Activated naive CD4-positive, alpha-beta T cell treated with anti-CD3 and anti-CD28 coated beads, Interleukin-2, amount 50 U/mL, for 72 hours (primary cell): ENCODE measurements around the gene LRFN3. TPM values are rescaled to one million over a fixed set of nuclear protein-coding genes. Genes with fewer than 3 reads are reported as not detected.
"Not testable (repeated sequence)": the region's sequence is repeated elsewhere in the genome, so short reads cannot be mapped to it uniquely, and the experiment has no call there.

ENCODE experiments used
- ATAC-seq, 2 donors: fragments of 150-1000 bp; cut with Tn5 transposase; 2 replicates each; pipeline ENCODE4 v1.10.0; 2021; ENCODE audit warnings: mild to moderate bottlenecking in 2 of 2, moderate library complexity in 2 of 2
- DNase-seq, 2 donors: peaks; one replicate each; pipeline ENCODE4 v3.0.0; 2021 to 2022; ENCODE audit warnings: low spot score in 2 of 2
- H3K27ac Mint-ChIP-seq, 2 donors: one replicate each; pipeline ENCODE4 v1.8.0; 2022; ENCODE audit warnings: mild to moderate bottlenecking in 2 of 2, mixed read lengths in 2 of 2
- H3K36me3 Mint-ChIP-seq, 2 donors: one replicate each; pipeline ENCODE4 v1.8.0; 2022; ENCODE audit warnings: mixed read lengths in 2 of 2
- H3K9me3 Mint-ChIP-seq, 2 donors: one replicate each; pipeline ENCODE4 v1.8.0; 2022; ENCODE audit warnings: mixed read lengths in 2 of 2
- total RNA-seq, 2 donors: library from RNA; stranded (reverse); gene quantifications; one replicate each; pipeline ENCODE4 v1.2.3, GENCODE V29; 2022

The LRFN3 gene, protein sequence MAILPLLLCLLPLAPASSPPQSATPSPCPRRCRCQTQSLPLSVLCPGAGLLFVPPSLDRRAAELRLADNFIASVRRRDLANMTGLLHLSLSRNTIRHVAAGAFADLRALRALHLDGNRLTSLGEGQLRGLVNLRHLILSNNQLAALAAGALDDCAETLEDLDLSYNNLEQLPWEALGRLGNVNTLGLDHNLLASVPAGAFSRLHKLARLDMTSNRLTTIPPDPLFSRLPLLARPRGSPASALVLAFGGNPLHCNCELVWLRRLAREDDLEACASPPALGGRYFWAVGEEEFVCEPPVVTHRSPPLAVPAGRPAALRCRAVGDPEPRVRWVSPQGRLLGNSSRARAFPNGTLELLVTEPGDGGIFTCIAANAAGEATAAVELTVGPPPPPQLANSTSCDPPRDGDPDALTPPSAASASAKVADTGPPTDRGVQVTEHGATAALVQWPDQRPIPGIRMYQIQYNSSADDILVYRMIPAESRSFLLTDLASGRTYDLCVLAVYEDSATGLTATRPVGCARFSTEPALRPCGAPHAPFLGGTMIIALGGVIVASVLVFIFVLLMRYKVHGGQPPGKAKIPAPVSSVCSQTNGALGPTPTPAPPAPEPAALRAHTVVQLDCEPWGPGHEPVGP
- total RNA-seq, result 10 to 100 TPM in 1 of 2 donors, 1 to 10 TPM in 1; 6.4 to 10.1 TPM

DNA sequence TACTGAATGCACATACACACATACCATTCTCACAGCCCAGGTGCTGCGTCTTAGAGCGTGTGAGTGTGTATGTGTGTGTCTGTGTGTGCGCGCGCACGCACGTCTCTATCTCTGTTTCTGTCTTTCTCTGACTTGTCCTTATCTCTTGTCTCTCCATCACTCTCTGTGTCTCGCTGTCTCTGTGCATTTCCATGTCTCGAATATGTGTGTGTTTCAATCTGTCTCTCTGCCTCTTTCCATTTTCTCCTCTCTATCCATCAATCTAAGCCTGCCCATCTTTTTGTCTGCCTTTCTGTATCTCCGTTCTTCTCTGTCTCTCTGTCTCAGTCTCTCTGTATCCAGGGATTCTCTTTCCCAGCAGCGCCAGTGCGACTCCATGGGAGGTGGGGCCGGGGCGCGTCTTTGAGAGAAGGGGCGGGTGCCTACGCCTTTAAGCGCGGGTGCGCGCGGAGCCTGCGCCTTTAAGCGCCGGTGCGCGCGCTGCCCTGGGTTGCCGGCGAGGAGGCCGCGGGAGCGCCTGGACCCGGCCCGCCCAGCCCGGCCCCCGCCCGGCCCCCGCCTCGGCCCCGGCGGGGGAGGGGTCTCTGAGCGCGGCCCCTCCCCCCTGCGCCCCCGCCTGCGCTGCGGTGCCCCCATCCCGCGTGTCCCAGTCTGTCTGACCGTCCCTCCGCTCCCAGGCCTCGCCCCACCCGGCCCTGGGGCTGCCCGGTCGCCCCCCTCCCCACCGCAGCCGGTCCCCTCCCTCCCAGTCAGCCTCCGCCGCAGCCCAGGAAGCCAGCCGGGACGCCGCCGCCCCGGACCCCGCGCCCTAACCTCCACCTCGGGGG lies at the start of gene LRFN3:
Gene LRFN3, plus strand, starts transcription at position 464 of the 827 bp plus-strand sequence. CDS start 3,052 bp downstream, outside the sequence.
- DNase-seq, result peak in 1 of 2 donors; percentile 67
- H3K9me3 Mint-ChIP-seq, result no peaks in the 10 kb centered on the region
- H3K27ac Mint-ChIP-seq, result peak within 1 kb of the TSS; percentile 7 to 76
- H3K36me3 Mint-ChIP-seq, result no peaks in the 10 kb centered on the region
- ATAC-seq, result peak; percentile 12 to 34

DNA sequence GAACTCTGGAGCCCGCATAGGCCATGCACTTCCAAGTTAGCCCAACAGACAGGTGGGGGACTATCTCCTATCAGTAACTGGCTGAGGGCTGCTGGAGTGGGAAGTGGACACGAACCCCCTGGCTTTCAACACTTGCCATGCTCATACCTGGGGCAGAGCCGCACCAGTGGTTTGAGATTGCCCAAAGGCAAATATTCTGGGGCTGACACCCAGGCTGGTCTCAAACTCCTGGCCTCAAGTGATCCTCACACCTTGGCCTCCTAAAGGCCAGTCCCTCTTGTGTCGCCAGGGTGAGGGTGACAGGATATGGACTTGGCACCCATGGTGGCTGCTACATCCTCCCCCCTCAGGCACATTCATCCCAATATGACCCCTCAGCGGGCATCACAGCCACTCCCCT lies 49.0 kb upstream of the LRFN3 start:
- Mint-ChIP-seq H3K27ac (peak overlapping the region in 1 of 2 donors; percentile 76), H3K9me3 (no peaks in the 10 kb centered on the region), H3K36me3 (peaks cover 14 to 38% of the 10 kb centered on the region in 2 donors)
- DNase-seq (no peak), ATAC-seq (no peak)

DNA sequence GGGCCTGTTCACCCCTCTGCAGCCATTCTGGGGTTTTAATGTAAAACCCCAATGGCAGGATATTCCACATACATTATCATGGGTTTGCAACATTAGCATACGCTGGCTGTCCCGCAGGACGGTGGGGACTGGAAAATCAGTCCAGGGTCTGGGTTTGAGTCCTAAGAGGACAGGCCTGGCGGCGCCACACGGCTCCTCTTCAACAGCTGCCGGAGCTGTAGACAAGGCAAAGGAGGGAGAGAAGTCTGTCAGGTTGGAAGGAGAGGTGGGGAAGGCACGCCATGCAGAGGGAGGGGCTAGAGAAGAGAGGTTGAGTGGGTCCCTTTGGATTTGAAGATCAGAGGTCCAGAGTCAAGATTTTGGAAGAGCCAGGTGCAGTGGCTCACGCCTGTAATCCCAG lies 47.8 kb upstream of the LRFN3 start:
- ATAC-seq, result no peak
- Mint-ChIP-seq H3K27ac (peak overlapping the region in 1 of 2 donors; percentile 43), H3K36me3 (peaks cover 20 to 49% of the 10 kb centered on the region in 2 donors), H3K9me3 (no peaks in the 10 kb centered on the region)
- no peak for DNase-seq

DNA sequence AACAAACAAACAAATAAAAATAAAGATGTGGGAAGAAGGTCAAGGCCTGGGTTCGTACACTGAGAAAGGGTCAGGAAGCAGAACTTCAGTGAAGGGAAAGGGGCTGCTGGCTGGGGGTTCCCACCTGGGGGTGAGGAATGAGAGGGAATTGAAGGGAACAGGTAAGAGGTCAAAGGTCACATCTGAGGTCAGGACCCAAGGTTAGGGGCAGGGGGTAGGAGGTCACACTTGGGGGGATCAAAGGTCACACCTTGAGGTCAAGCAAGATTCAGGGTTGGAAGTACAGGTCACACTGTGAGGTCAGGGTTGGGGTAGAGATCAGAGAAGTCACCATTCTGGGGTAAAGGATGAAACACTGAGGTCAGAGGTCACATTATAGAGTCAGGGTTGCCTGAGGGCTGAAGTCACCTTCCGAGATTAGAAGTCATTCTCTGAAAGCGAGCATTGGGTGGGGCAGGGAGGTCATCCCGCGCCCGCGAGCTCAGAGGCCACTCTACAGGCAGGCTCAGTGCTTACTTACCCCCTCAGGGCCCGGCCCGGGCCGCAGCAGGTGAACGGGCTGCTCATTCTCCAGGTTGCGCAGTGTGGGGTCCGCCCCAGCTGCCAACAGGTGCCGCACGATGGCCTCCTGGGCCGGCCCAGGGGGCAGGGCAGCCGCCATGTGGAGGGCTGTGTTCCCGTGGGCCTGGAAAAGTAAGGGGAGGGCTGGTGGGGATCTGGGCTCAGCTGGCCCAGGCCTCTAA lies 46.6 kb upstream of the LRFN3 start:
- Mint-ChIP-seq H3K27ac (no peak overlapping the region), H3K36me3 (peaks cover 20 to 50% of the 10 kb centered on the region in 2 donors), H3K9me3 (no peaks in the 10 kb centered on the region)
- peak in 1 of 2 donors; percentile 14 for ATAC-seq
- no peak for DNase-seq

DNA sequence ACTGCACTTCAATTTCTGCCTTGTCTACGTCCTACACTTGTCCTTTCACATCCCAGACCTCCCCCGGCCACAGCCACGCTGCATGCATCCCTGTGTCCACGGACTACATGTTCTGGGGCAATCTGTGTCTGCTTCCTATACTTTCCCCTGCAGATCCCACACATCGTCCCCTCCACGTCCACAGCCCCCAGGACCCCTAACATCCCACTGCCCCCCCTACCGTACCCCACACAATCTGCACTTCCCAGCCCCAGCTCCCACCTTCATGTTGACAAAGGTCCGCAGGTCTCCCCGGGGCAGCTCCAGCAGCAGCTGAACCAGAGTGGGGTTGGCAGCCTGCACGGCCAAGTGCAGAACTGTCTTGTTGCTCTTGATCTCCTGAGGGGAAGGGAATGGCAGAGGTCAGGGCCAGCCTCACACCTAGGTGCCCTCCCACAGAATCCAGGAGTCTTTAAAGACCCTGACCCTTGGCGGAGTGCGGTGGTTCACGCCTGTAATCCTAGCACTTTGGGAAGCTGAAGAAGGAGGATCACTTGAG lies 46.0 kb upstream of the LRFN3 start:
- H3K27ac Mint-ChIP-seq, result no peak overlapping the region
- no peak for ATAC-seq

DNA sequence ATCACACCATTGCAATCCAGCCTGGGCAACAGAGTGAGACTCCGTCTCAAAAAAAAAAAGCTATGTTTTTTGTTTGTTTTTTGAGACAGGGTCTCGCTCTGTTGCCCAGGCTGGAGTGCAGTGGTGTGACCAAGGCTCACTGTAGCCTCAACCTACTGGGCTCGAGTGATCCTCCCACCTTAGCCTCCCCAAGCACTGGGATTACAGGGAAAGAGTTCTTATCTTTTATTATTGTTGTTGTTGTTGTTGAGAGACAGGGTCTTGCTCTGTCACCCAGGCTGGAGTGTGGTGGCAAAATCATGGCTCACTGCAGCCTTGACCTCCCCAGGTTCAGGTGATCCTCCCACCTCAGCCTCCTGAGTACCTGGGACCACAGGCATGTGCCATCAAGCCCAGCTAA lies 44.4 kb upstream of the LRFN3 start:
- not testable (repeated sequence) for ATAC-seq, H3K27ac Mint-ChIP-seq, H3K9me3 Mint-ChIP-seq, DNase-seq
- peaks cover 20 to 55% of the 10 kb centered on the region in 2 donors for H3K36me3 Mint-ChIP-seq

More for the DNA sequence above, 46.0 kb upstream of the LRFN3 start:
- no peaks in the 10 kb centered on the region for H3K9me3 Mint-ChIP-seq
- no peak for DNase-seq
- peaks cover 20 to 50% of the 10 kb centered on the region in 2 donors for H3K36me3 Mint-ChIP-seq

DNA sequence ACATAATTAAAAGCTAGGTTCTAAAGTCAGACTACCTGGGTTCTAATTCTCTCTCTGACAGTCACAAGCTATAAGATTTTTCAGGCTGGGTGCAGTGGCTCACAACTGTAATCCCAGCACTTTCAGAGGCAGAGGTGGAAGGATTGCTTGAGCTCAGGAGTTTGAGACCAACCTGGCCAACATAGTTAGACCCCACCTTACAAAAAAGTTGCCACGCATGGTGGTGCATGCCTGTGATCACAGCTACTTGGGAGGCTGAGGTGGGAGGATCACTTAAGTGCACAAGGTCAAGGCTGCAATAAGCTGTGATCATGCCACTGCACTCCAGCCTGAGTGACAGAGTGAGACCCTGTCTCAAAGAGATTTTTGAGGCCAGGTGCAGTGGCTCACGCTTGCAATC lies 41.8 kb upstream of the LRFN3 start:
- Mint-ChIP-seq H3K27ac (no peak overlapping the region), H3K36me3 (peaks cover 28 to 58% of the 10 kb centered on the region in 2 donors), H3K9me3 (no peaks in the 10 kb centered on the region)
- ATAC-seq (no peak), DNase-seq (no peak)

DNA sequence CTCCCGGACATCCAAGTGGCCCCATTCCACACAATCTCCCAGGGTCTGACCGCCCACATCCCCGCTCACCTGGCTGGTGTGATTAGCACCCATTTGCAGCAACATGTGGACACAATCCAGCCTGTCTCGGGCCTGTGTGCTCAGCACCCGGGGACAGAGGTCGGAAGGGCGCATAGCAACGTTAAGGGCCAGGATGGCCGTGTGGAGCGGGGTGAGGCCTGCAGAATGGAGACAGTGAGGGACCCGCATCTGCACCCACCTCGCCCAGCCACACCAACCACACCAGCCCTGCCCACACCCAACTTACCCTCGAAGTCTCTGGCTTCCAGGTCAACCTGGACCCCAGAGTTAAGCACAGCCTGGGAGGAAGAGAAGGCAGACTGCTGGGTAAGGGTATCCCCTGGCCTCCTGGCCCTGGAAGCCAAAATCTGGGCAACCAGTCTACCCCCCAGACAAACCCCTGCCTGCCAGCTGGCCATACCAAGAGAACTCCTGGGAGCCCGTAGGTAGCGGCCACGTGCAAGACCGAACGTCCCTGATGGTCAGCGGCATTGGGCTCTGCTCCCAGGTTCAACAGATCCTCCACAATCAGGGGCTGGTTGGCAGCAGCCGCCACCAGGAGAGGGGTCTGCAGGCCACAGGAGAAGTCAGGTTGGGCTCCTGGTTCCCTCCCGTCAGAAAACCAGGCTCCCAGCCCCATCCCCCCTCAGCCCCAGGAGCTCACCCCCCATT lies 40.1 kb upstream of the LRFN3 start:
- ATAC-seq (no peak), DNase-seq (no peak)
- Mint-ChIP-seq H3K27ac (peak overlapping the region in 1 of 2 donors; percentile 9), H3K36me3 (peaks cover 26 to 52% of the 10 kb centered on the region in 2 donors), H3K9me3 (no peaks in the 10 kb centered on the region)

DNA sequence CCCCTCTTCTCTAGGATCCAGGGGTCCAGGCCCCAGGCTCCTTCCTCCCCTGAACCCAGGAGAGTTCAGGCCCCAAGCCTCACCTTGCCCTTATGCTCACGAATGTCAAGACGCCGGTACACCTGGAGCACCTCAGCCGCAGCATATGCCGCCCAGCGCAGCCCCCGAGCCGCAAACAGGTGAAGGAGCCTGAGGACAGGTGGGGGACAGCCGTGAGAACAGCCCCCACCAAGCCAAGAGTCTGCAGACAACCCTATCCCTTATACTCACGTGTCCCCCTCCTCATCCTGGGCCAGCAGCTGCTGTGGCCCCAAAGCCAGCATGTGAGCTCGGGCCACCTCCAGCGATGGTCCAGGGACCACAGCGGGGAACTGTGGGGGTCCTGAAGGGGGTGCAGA lies 39.5 kb upstream of the LRFN3 start:
- DNase-seq (no peak), ATAC-seq (no peak)
- peaks cover 26 to 50% of the 10 kb centered on the region in 2 donors for H3K36me3 Mint-ChIP-seq
- no peak overlapping the region for H3K27ac Mint-ChIP-seq
- no peaks in the 10 kb centered on the region for H3K9me3 Mint-ChIP-seq

DNA sequence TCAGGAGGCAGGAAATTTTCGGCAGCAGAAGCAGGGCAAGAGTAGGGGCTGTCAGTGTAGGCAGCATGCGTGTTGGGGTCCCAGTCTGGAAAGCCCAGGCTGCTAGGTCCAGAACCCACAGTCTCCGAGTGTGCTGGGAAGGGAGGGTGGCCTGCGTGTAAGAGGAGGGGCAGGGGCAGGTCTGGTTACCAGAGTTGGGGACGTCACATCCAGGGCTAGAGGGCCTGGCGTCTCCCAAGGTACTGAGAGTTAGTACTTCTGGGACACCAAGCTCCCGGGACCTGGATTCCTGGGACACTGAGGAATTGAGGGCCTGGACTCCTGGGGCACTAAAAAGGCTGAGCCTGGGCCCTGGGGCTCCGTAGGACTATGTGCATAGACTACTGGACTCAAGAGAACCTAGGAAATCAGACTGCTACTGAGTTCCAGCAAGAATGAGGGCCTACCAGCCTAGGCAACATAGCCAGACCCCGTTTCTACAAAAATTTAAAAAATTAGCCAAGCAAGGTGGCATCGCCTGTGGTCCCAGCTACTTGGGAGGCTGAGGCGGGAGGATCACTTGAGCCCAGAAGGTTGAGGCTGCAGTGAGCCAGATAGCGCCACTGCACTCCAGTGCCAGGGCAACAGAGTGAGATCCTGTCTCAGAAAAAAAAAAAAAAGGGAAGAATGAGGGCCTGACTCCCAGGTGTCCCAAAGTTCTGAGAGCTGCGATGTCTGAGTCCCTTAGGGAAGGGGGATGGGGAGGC lies 38.3 kb upstream of the LRFN3 start:
- H3K36me3 Mint-ChIP-seq, result peaks cover 21 to 45% of the 10 kb centered on the region in 2 donors
- peak overlapping the region; percentile 85 to 88 for H3K27ac Mint-ChIP-seq
- H3K9me3 Mint-ChIP-seq, result no peaks in the 10 kb centered on the region
- DNase-seq (no peak), ATAC-seq (no peak)

DNA sequence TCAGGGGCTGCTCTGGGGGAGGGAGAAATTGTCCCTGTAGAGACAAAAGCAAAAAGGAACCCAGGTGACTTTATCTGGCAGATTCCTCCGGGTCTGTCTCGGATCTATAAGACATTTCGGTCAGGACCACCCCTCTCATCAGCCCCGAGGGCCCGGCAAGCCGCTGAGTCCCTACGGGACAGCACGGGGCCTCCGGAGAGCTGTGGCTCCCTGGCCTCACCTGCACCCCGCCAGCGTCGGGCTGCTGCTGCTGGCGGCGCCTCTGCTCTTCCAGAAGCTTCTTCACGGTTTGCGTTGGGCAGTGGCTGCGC lies 37.7 kb upstream of the LRFN3 start:
- ATAC-seq, result no peak

DNA sequence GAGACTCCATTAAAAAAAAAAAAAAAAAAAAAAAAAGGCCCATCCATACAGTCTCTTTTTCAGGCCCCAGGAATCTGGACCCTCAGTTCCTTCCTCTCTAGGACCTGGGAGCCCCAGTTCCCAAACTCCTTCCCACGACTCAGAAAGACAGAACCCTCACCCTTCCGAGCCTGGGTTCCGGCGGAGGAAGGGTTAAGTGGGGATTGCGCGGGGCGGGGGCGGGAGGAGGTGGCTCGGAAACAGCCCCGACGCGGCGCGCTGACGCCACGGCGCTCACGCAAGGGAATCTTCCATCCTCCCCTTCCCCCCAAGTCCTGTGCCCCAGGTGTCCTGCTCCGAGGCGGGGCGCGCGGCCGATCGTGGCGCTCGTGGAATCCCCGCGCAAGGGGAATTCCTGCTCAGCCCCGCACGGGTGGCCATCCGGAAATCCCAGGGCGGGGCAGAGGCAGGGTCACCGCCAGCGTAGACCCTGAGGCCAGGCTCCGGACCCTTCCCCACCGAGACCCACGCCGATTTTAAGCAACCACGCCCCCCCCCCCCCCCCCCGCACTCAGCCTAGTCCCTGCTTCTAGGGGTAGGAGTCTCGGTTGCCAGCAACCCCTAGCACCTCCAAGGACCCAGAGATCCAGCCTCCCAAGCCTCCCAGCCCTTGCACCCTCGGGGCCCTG lies 36.5 kb upstream of the LRFN3 start:
- peak; percentile 63 to 74 for ATAC-seq
- Mint-ChIP-seq H3K36me3 (peaks cover 29 to 47% of the 10 kb centered on the region in 2 donors), H3K27ac (peak overlapping the region; percentile 88 to 99), H3K9me3 (no peaks in the 10 kb centered on the region)
- peak; percentile 78 to 89 for DNase-seq

More for the DNA sequence above, 37.7 kb upstream of the LRFN3 start:
- DNase-seq, result no peak
- H3K36me3 Mint-ChIP-seq, result peaks cover 27 to 45% of the 10 kb centered on the region in 2 donors
- H3K27ac Mint-ChIP-seq, result peak overlapping the region; percentile 88 to 99
- H3K9me3 Mint-ChIP-seq, result no peaks in the 10 kb centered on the region

DNA sequence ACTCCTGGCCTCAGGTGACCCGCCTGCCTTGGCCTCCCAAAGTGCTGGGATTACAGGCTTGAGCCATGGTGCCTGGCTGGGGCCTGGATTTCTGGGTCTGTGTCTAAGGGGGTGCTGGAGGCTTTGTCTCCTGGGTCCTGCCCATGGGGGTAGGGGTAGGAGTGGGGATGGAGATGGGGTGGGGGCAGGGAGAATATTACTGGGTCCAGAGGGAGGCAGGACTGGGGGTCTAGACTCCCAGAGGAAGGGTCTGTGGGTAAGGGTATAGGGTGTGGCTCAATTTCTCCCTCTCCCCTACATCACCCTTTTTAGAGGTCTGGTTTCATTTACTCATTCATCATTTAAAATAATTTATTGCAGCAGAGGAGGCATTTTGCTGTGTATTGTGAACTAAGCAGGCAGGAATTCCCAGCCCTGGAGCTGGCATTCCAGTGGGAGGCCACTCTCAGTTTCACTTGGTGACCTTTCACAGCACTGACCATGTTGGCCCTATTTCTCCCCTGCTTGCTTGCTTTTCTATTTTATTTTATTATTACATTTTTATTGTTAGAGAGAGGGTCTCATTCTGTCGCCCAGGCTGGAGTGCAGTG lies 35.0 kb upstream of the LRFN3 start:
- H3K27ac Mint-ChIP-seq, result peak overlapping the region; percentile 88 to 98
- ATAC-seq, result no peak
- H3K36me3 Mint-ChIP-seq, result peaks cover 29 to 39% of the 10 kb centered on the region in 2 donors
- no peak for DNase-seq
- H3K9me3 Mint-ChIP-seq, result no peaks in the 10 kb centered on the region
